Inferior parietal cortex (tissue), 1 donor: ENCODE data around the gene NBEA.

Experiments used
- DNase-seq: peaks from one replicate; pipeline ENCODE4 v3.0.0-alpha.2; 2016; ENCODE audit errors: extremely low spot score

Gene NBEA

DNA sequence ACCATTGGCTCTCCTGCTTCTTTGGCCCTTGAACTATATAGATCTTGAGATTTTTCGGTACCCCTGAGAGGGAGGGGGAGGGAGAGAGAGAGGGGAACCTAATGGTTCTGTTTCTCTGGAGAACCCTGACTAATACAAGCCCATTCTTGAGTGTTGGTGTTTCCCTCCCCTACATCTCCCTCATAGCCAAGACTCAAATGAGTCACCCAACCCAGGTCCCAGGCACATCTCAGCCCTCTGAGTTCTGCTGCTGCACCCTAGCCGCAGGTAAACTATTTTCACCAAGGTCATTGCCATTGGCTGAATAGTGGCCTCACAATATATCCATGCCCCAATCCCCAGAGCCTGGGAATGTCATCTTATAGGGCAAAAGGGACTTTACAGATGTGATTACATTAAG, 760.2 kb downstream of the NBEA start:
- DNase-seq: no peak

DNA sequence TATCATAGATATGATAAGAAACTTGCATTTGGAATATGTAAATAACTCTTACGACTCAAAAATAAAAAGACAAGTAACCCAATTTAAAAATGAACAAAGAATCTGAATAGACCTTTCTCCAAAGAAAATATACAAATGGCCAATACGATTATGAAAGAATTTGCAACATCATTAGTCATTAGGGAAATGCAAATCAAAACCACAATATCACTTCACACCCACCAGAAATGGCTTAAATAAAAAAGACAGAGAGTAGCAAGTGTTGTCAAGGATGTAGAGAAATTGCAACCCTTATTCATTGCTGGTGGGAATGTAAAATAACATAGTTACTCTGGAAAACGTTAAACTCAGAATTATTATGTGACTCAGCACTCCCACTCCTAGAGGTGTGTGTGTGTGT, 761.0 kb downstream of the NBEA start:
- no peak for DNase-seq

DNA sequence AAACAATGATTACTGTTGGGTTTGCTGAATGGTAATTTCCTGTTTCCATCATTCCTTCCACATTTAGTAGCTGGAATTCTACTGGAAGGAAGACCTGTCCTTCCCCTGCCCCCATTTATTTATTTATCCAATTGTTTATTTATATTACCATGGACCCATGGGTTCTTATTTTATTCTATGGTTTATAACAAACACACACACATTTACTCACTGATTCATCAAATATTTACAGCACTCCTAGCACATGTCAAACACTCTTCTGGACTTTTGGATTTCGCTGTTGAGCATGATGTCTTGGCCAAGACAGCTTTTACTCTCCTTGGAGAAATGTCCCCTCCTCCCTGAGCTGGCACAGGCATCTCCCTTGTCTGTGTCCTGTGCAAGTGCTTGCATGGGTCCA, 762.3 kb downstream of the NBEA start:
- no peak for DNase-seq

DNA sequence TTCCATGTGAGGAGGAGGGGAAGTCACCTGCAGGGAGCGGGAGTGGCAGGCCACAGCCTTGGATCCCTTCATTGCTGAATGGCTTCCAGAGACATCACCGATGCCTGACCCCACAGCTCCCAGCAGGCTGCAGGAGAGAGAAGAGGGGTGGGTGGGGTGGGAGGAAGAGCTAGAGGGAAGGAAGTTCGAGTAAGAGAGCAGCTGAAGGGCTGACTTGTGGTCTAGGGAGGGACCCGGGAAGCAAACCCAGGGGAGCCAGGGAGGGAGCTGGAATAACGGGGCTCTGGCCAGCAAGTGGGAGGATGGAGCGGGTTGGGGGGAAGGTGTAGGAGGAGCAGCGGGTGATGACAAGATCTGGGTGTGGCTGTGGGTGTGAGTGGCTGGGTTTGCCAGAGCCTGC, 764.2 kb downstream of the NBEA start:
- no peak for DNase-seq

DNA sequence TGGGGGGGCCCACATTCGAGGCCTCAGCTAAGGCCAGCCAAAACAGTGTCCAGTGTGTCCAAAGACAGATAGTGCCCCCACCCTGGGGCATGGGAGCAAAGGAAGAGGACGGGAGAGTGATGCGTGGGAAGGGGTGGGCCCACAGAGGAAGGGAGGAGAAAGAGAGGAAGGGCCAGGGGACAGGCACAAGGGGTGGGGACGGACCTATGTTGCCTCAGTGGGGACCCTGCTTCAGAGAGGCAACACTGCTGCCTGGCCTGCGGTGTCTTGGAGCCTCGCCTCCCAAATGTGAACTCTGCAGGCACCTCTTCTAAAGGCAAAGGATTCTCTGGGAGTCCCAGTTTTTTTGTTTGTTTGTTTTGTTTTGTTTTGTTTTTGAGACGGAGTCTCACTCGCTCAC, 764.7 kb downstream of the NBEA start:
- no peak for DNase-seq

DNA sequence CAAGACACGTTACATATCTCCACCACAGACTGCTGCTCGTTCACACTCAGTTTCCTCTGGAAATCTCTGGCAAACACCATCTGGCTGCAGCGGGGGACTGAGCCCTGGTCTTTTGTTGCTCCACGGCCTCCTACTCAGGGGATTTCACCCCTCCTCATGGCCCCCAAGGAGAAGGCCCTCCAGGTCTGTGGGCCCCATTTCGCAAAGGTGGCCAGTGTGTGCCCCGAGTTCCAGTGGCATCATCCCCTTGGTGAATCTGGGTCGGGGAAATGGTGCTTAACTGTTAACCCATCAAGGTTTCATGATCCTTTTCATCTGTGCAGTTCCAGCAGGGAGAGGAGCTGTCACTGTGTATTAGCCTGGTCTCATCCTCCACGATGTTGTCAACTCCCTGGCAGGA, 769.8 kb downstream of the NBEA start:
- no peak for DNase-seq

DNA sequence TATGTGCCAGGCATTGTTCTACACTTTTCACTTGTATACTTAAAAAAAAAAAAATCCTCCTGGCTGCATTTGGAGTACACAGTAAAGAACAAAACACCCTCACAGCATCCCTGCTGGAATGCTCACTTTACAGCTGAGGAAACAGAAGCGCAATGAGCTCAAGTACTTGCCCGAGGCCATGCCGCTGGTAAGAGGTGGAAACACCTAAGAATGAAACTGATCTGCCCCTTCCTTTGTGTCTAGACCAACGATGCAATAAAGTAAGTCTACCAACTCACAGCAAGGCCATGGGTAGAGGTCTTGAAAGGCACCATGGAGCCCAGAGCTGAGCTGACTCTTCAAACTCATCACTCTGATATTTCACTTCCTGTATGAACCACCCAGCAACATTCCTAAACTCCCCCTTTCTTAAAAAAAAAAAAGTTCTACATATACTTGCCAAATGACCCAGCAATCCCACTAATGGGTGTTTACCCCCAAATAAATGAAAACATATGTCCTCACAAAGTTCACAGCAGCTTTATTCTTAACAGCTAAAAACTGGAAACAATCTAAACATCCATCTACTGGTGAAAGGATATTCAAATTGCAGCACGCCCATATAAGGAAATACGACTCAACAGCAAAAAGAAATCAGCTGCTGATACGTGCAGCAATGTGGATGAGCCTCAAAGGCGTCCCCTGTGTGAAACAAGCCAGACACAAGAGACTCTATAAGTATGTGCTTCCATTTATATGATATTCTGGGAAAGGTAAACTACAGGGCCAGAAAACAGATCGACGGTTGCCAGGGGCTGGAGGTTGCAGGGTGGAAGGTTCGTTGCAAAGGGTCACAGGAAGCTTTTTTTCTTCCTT, 771.1 kb downstream of the NBEA start:
- DNase-seq: no peak

DNA sequence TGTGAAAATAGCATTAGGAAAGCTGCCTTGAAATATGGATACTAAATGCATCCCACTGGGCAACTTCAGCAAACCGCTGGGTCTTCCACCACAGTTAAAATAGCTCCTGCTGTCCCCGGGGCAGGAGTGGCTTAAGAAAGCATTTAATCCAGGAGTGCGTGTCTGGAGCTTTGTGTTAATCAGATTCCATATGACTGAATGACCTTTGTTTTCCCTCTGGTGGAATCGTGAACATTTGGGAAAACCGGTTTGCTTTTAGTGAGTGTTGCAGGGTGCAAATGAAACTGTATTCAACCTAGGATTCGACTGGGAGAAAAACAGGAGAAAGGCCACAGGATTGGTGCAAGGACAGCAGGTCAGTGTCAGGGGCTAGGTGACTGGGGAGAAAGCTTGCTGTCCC, 772.1 kb downstream of the NBEA start:
- no peak for DNase-seq

DNA sequence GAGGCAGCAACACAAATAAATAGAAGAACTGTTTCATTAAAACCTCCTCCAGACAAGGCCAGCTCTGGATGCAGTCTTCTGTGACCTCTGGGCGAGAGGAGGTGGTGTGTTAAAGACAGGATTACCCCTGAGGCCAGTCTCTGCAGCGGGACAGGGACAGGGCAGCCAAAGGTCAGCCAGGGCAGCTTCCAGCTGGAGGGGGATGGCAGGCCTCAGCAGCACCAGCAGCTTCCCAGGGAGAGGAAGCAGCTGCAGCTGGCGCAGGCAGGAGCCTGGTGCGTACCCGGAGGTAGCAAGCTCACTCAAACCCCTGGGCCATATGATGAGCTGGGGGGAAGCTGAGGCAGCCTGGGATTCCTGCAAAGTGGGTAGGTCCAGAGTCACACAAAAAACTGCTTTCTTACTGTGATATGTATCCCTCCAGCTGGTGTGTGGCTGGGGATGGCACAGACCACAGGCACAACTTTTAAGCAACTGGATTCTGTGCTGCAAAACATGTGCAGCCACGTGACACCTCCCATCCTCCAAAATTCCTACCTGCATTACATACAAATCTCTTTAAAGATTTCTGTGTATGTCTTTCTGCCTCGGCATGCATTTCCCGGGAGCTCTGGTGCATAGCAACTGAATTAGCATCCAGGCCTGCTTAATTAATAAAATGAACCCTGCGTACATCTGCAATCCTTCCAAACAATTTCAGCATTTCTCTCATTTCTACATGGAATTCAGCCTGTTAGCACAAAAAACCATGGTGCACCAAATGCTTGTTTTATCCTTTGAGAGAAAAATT, 772.7 kb downstream of the NBEA start:
- no peak for DNase-seq

DNA sequence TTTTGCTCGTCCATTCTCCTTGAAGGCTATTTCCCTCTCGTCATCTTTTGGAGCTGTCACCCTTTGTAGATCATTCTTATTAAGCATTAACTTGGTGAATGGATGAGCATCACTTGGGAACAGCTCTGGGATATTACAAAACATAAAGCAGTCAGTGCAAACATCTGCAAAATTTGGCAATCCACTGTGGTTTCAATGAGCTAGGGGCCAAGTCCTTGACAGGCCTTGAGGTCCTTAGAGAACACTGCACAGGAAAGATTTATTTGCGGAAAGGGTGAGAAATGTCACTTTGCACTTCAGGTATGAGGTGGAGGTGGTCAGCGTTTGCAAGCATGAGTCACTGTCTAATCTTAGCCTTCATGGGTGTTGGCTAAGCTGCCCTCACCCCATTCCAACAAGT, 774.1 kb downstream of the NBEA start:
- DNase-seq: no peak

DNA sequence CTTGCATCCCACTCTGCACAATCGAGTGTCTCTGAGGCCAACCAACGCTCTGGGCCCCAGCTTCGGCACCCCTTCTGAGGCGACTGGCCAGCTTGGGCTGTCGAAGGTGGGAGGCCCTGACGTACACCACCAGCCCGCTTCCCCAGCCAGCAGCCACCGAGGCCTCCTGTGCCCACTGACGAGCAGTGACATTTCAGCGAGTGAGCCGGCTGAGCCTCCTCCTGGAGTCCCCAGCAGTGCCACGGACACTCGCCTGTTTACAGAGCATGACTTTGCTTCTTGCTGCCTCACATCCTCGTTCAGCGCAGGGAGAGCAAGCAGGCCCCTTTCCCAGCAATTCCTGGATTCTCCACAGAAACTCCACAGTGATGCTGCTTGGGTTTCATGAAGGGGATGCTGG, 774.7 kb downstream of the NBEA start:
- no peak for DNase-seq

DNA sequence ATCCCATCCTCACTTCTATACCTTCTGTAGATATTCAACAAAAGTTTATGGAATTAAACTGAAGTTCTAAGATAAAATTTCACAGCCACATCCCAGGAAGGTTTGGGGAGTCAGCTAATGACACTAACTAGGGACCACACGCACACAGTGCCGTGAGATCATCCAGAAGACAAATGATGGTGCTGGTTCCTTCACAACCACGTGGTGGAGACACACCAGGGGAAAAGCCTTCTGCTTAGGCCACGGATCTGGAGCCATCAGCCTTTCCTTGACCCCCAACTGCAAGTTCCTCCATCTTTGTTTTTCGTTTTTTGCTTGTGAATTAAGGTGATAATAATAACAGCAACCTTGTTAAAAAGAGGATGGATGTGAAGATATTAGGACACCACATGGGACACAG, 776.0 kb downstream of the NBEA start:
- no peak for DNase-seq

DNA sequence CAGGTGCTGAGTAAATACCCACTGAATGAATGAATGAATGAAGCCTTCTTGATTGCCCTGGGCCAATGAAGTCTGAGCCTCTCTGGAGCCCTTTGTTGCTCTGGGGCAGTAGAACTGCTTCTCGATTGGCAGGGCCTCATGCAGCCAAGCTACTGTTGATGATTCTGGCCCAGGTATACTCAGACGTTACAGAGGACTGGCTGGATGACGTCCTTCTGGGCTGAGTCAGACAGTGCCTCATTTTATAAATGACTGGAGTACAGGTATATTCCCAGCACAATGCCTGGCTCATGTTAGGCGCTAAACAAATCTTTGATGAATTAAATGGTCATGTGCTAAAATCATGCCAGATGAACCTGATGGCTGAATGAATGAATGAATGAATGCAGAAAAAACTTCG, 778.2 kb downstream of the NBEA start:
- DNase-seq: no peak

DNA sequence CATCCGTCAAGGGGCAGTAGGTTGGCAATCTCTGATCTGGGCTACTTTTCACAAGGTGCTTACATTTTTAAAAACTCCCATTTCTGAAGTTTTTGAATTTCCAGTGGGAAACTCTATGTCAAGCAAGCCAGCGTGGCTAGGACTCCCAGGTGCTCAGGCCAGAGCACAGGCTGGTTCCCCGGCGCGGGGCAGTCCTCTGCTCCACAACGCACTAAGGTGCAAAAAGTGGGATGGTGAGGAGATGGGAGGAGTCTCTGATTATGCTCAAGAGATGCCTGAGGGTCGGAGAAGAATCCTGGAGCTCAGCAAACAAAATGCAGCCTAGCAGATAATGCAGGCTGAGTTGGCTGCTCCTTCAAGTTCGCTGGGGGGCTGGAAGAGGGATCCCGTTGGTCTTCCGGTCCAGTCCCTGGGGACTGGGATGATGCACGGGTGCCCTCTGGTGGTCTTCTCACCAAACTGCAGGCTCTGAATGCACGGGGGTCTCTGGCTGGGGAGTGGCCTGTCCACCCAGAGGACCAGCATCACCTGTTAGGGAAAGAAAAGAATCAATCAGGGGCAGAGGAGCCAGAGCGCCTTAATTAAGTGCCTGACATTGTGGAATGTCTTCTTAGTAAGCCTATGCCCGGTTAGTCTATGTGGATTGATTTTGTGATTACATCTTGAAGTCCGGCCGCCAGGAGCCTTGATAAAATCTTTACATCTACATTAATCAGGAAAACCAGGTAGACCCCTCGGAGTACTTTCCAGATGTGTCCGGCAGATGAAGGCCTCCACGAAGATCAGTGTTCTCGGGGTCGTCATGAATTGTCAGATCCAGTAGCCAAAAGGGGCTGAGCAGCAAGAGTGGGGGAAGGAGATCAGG, 778.9 kb downstream of the NBEA start:
- peak; percentile 76 for DNase-seq
